ENCODE results near the gene MEX3C.

- TF ChIP-seq CTCF (conservative IDR thresholded peaks at IDR 0.05; ENCODE audit: low read depth in 2 of 2) (no peak), POLR2AphosphoS5 (IDR thresholded peaks at IDR 0.05; ENCODE audit: low read depth) (no peak)
Observed at GRCh38 chr18:51125976-51126375, 71.5 kb downstream of the MEX3C start.
